ENCODE data around the gene CYREN. TPM values are rescaled to one million over a fixed set of nuclear protein-coding genes. Genes with fewer than 3 reads are reported as not detected.

The CYREN gene
- total RNA-seq, 2 experiments from 2014 or later: 33.2 to 46.0 TPM

GRCh38 chr7:135206941-135207391 is 36.5 kb upstream of the CYREN start:
- CTCF ChIA-PET: no interaction called here
- Mint-ChIP-seq H3K36me3 (peaks cover 3% of the 10 kb centered on the region), H3K27me3 (no peaks in the 10 kb centered on the region), H3K4me3 (no peak overlapping the region), H3K9me3 (ENCODE audit: low read depth) (no peaks in the 10 kb centered on the region), H3K27ac (no peak overlapping the region), H3K4me1 (peaks cover 34% of the 10 kb centered on the region)
- no peak for DNase-seq
- ATAC-seq: no peak

GRCh38 chr7:135205850-135206249 is 35.3 kb upstream of the CYREN start:
- ATAC-seq: no peak
- Mint-ChIP-seq H3K36me3 (peaks cover 9% of the 10 kb centered on the region), H3K9me3 (ENCODE audit: low read depth) (no peaks in the 10 kb centered on the region), H3K4me3 (no peak overlapping the region), H3K27ac (no peak overlapping the region), H3K27me3 (no peaks in the 10 kb centered on the region), H3K4me1 (peaks cover 30% of the 10 kb centered on the region)
- no peak for DNase-seq
- CTCF ChIA-PET: no interaction called here

GRCh38 chr7:135204876-135205275 is 34.4 kb upstream of the CYREN start:
- no peak overlapping the region for H3K27ac Mint-ChIP-seq
- CTCF ChIA-PET: interaction anchor here (1.2 kb wide), 1 partner anchor 70 kb away, joined by 3 read pairs; no protein-coding TSS in a partner anchor

GRCh38 chr7:135204341-135204749 is 33.8 kb upstream of the CYREN start:
- ATAC-seq (no peak), DNase-seq (no peak)
- no peak overlapping the region for H3K27ac Mint-ChIP-seq
- CTCF ChIA-PET: interaction anchor here (1.2 kb wide), 1 partner anchor 71 kb away, joined by 3 read pairs; no protein-coding TSS in a partner anchor
- H3K9me3 Mint-ChIP-seq (ENCODE audit: low read depth): no peaks in the 10 kb centered on the region
- no peak overlapping the region for H3K4me3 Mint-ChIP-seq
- H3K27me3 Mint-ChIP-seq: no peaks in the 10 kb centered on the region
- peaks cover 22% of the 10 kb centered on the region for H3K4me1 Mint-ChIP-seq
- H3K36me3 Mint-ChIP-seq: peaks cover 11% of the 10 kb centered on the region

More at GRCh38 chr7:135204876-135205275, 34.4 kb upstream of the CYREN start:
- peaks cover 11% of the 10 kb centered on the region for H3K36me3 Mint-ChIP-seq
- no peak for ATAC-seq
- H3K27me3 Mint-ChIP-seq: no peaks in the 10 kb centered on the region
- H3K4me3 Mint-ChIP-seq: no peak overlapping the region
- no peak for DNase-seq
- H3K4me1 Mint-ChIP-seq: peaks cover 22% of the 10 kb centered on the region
- no peaks in the 10 kb centered on the region for H3K9me3 Mint-ChIP-seq (ENCODE audit: low read depth)

GRCh38 chr7:135201350-135201749 is 30.8 kb upstream of the CYREN start:
- Mint-ChIP-seq H3K36me3 (peaks cover 11% of the 10 kb centered on the region), H3K27me3 (no peaks in the 10 kb centered on the region), H3K4me1 (peaks cover 6% of the 10 kb centered on the region), H3K27ac (no peak overlapping the region), H3K4me3 (no peak overlapping the region), H3K9me3 (ENCODE audit: low read depth) (no peaks in the 10 kb centered on the region)
- CTCF ChIA-PET: interaction anchor here (1.4 kb wide), 1 partner anchor 10 kb away, joined by 4 read pairs; the partner anchor contains the start of gene WDR91
- ATAC-seq (no peak), DNase-seq (no peak)

GRCh38 chr7:135200821-135201331 is 30.4 kb upstream of the CYREN start:
- DNase-seq (no peak), ATAC-seq (no peak)
- H3K27ac Mint-ChIP-seq: no peak overlapping the region
- H3K27me3 Mint-ChIP-seq: no peaks in the 10 kb centered on the region
- H3K4me1 Mint-ChIP-seq: peaks cover 6% of the 10 kb centered on the region
- CTCF ChIA-PET: no interaction called here
- H3K9me3 Mint-ChIP-seq (ENCODE audit: low read depth): no peaks in the 10 kb centered on the region
- H3K4me3 Mint-ChIP-seq: no peak overlapping the region
- peaks cover 11% of the 10 kb centered on the region for H3K36me3 Mint-ChIP-seq

GRCh38 chr7:135199439-135199838 is 28.9 kb upstream of the CYREN start:
- CTCF ChIA-PET: interaction anchor here (2.0 kb wide), 1 partner anchor 11 kb away, joined by 7 read pairs; no protein-coding TSS in a partner anchor
- peaks cover 9% of the 10 kb centered on the region for H3K36me3 Mint-ChIP-seq
- peaks cover 6% of the 10 kb centered on the region for H3K4me1 Mint-ChIP-seq
- no peak overlapping the region for H3K27ac Mint-ChIP-seq
- ATAC-seq (no peak), DNase-seq (no peak)
- H3K9me3 Mint-ChIP-seq (ENCODE audit: low read depth): no peaks in the 10 kb centered on the region
- H3K27me3 Mint-ChIP-seq: no peaks in the 10 kb centered on the region
- H3K4me3 Mint-ChIP-seq: no peak overlapping the region

- ATAC-seq (no peak), DNase-seq (no peak)
- Mint-ChIP-seq H3K9me3 (ENCODE audit: low read depth) (no peaks in the 10 kb centered on the region), H3K27me3 (no peaks in the 10 kb centered on the region), H3K4me1 (no peaks in the 10 kb centered on the region), H3K36me3 (peaks cover 9% of the 10 kb centered on the region), H3K4me3 (no peak overlapping the region), H3K27ac (no peak overlapping the region)
- CTCF ChIA-PET: interaction anchor here (0.6 to 2.0 kb wide), 2 partner anchors 12 to 514 kb away, joined by 3 to 7 read pairs; no protein-coding TSS in a partner anchor
These were observed 27.6 kb upstream of the CYREN start for GRCh38 chr7:135197906-135198655.

GRCh38 chr7:135197343-135197742 is 26.8 kb upstream of the CYREN start:
- no peak overlapping the region for H3K27ac Mint-ChIP-seq
- H3K9me3 Mint-ChIP-seq (ENCODE audit: low read depth): no peaks in the 10 kb centered on the region
- CTCF ChIA-PET: interaction anchor here (0.6 to 2.0 kb wide), 2 partner anchors 13 to 515 kb away, joined by 3 to 7 read pairs; no protein-coding TSS in a partner anchor
- DNase-seq: no peak
- H3K4me1 Mint-ChIP-seq: no peaks in the 10 kb centered on the region
- no peak overlapping the region for H3K4me3 Mint-ChIP-seq
- no peaks in the 10 kb centered on the region for H3K27me3 Mint-ChIP-seq
- no peak for ATAC-seq
- H3K36me3 Mint-ChIP-seq: peaks cover 9% of the 10 kb centered on the region

GRCh38 chr7:135195968-135196629 is 25.6 kb upstream of the CYREN start:
- ATAC-seq (no peak), DNase-seq (no peak)
- CTCF ChIA-PET: interaction anchor here (0.7 to 1.3 kb wide), 2 partner anchors 14 to 65 kb away, joined by 3 read pairs; no protein-coding TSS in a partner anchor
- Mint-ChIP-seq H3K4me3 (no peak overlapping the region), H3K36me3 (peaks cover 10% of the 10 kb centered on the region), H3K9me3 (ENCODE audit: low read depth) (no peaks in the 10 kb centered on the region), H3K27ac (no peak overlapping the region), H3K4me1 (no peaks in the 10 kb centered on the region), H3K27me3 (no peaks in the 10 kb centered on the region)

GRCh38 chr7:135195156-135195555 is 24.6 kb upstream of the CYREN start:
- Mint-ChIP-seq H3K4me3 (no peak overlapping the region), H3K27ac (no peak overlapping the region), H3K9me3 (ENCODE audit: low read depth) (no peaks in the 10 kb centered on the region), H3K27me3 (no peaks in the 10 kb centered on the region), H3K36me3 (peaks cover 9% of the 10 kb centered on the region), H3K4me1 (no peaks in the 10 kb centered on the region)
- CTCF ChIA-PET: no interaction called here
- ATAC-seq (no peak), DNase-seq (no peak)

- CTCF ChIA-PET: interaction anchor here (1.0 kb wide), 1 partner anchor 25 kb away, joined by 3 read pairs; the partner anchor contains the start of gene CYREN
- H3K4me3 Mint-ChIP-seq: no peak overlapping the region
- ATAC-seq (no peak), DNase-seq (peak; percentile 36)
- no peaks in the 10 kb centered on the region for H3K9me3 Mint-ChIP-seq (ENCODE audit: low read depth)
- H3K36me3 Mint-ChIP-seq: peaks cover 9% of the 10 kb centered on the region
- H3K4me1 Mint-ChIP-seq: no peaks in the 10 kb centered on the region
- no peak overlapping the region for H3K27ac Mint-ChIP-seq
- H3K27me3 Mint-ChIP-seq: no peaks in the 10 kb centered on the region
These were observed 24.1 kb upstream of the CYREN start for GRCh38 chr7:135194494-135195095.

GRCh38 chr7:135193615-135194081 is 23.1 kb upstream of the CYREN start:
- Mint-ChIP-seq H3K4me3 (no peak overlapping the region), H3K9me3 (ENCODE audit: low read depth) (no peaks in the 10 kb centered on the region), H3K27ac (no peak overlapping the region), H3K4me1 (no peaks in the 10 kb centered on the region), H3K36me3 (peaks cover 11% of the 10 kb centered on the region), H3K27me3 (no peaks in the 10 kb centered on the region)
- no peak for ATAC-seq
- CTCF ChIA-PET: interaction anchor here (1.0 kb wide), 1 partner anchor 24 kb away, joined by 3 read pairs; the partner anchor contains the start of gene CYREN
- DNase-seq: peak; percentile 33

All from activated CD8-positive, alpha-beta memory T cell treated with anti-CD3 and anti-CD28 coated beads, Interleukin-2, amount 10 ng/mL, durations not matched to agents 7 days and 5 days (primary cell).